Measurements from ENCODE around the gene ADORA2A. TPM values are rescaled to one million over a fixed set of nuclear protein-coding genes. Genes with fewer than 3 reads are reported as not detected.

ADORA2A gene
- total and polyA plus RNA-seq, 2 donors (not counting 1 experiment from before 2014, with no cell fraction given) = 0.78 to 1.5 TPM

- Histone ChIP-seq H3K36me3 (ENCODE audit: control insufficient read depth, insufficient read depth, low read length) (peaks cover 13% of the 10 kb centered on the region), H3K9ac (ENCODE audit: insufficient read depth, low read length) (no peak overlapping the region), H3K4me1 (ENCODE audit: control insufficient read depth, extremely low read depth, insufficient read depth, low read length) (peaks cover 8% of the 10 kb centered on the region), H3K4me3 (replicated peaks in 1 of 4; ENCODE audit: control extremely low read depth in 1 of 4, insufficient read depth in 1 of 4, low read depth in 3 of 4, low read length in 4 of 4) (no peak overlapping the region), H3K9me3 (ENCODE audit: control insufficient read depth, insufficient read depth, low read depth, low read length) (no peaks in the 10 kb centered on the region), H3K27me3 (ENCODE audit: control insufficient read depth, insufficient read depth, low read length) (no peaks in the 10 kb centered on the region), H4K20me1 (ENCODE audit: control insufficient read depth, extremely low read depth, insufficient read depth, low read length) (no peaks in the 10 kb centered on the region), H3K27ac (ENCODE audit: insufficient read depth, low read length) (no peak overlapping the region), H3K79me2 (ENCODE audit: control insufficient read depth, insufficient read depth, low read length) (no peaks in the 10 kb centered on the region), H3K4me2 (ENCODE audit: extremely low read depth, insufficient read depth, low read length) (no peak overlapping the region), H2AFZ (ENCODE audit: low read length) (no peak overlapping the region)
- no peak for DNase-seq (ENCODE audit: low read depth in 2 of 2)
- TF ChIP-seq EZH2 (IDR thresholded peaks at IDR 0.05; ENCODE audit: low read length, missing control alignments) (no peak), CTCF (conservative IDR thresholded peaks at IDR 0.05 in 1 of 2, IDR thresholded peaks at IDR 0.05 in 1 of 2; ENCODE audit: low read depth in 1 of 2, low read length in 2 of 2) (no peak)
Observed at GRCh38 chr22:24416611-24417010, 10.8 kb upstream of the ADORA2A start.

- H2AFZ ChIP-seq (ENCODE audit: low read length) = no peak overlapping the region
- no peak overlapping the region for H3K9ac ChIP-seq (ENCODE audit: insufficient read depth, low read length)
- no peaks in the 10 kb centered on the region for H3K79me2 ChIP-seq (ENCODE audit: control insufficient read depth, insufficient read depth, low read length)
- H3K4me3 ChIP-seq (replicated peaks in 1 of 4; ENCODE audit: control extremely low read depth in 1 of 4, insufficient read depth in 1 of 4, low read depth in 3 of 4, low read length in 4 of 4) = no peak overlapping the region
- H4K20me1 ChIP-seq (ENCODE audit: control insufficient read depth, extremely low read depth, insufficient read depth, low read length) = no peaks in the 10 kb centered on the region
- no peaks in the 10 kb centered on the region for H3K9me3 ChIP-seq (ENCODE audit: control insufficient read depth, insufficient read depth, low read depth, low read length)
- no peak for DNase-seq (ENCODE audit: low read depth in 2 of 2)
- TF ChIP-seq EZH2 (IDR thresholded peaks at IDR 0.05; ENCODE audit: low read length, missing control alignments) (no peak), CTCF (conservative IDR thresholded peaks at IDR 0.05 in 1 of 2, IDR thresholded peaks at IDR 0.05 in 1 of 2; ENCODE audit: low read depth in 1 of 2, low read length in 2 of 2) (no peak)
- peaks cover 8% of the 10 kb centered on the region for H3K4me1 ChIP-seq (ENCODE audit: control insufficient read depth, extremely low read depth, insufficient read depth, low read length)
- H3K27me3 ChIP-seq (ENCODE audit: control insufficient read depth, insufficient read depth, low read length) = no peaks in the 10 kb centered on the region
- peaks cover 12% of the 10 kb centered on the region for H3K36me3 ChIP-seq (ENCODE audit: control insufficient read depth, insufficient read depth, low read length)
- H3K4me2 ChIP-seq (ENCODE audit: extremely low read depth, insufficient read depth, low read length) = no peak overlapping the region
- H3K27ac ChIP-seq (ENCODE audit: insufficient read depth, low read length) = no peak overlapping the region
Observed at GRCh38 chr22:24417200-24417599, 10.2 kb upstream of the ADORA2A start.

- H3K9me3 ChIP-seq (ENCODE audit: control insufficient read depth, insufficient read depth, low read depth, low read length) = no peaks in the 10 kb centered on the region
- TF ChIP-seq EZH2 (IDR thresholded peaks at IDR 0.05; ENCODE audit: low read length, missing control alignments) (no peak), CTCF (conservative IDR thresholded peaks at IDR 0.05 in 1 of 2, IDR thresholded peaks at IDR 0.05 in 1 of 2; ENCODE audit: low read depth in 1 of 2, low read length in 2 of 2) (no peak)
- no peak for DNase-seq (ENCODE audit: low read depth in 2 of 2)
- H2AFZ ChIP-seq (ENCODE audit: low read length) = no peak overlapping the region
- H3K27ac ChIP-seq (ENCODE audit: insufficient read depth, low read length) = no peak overlapping the region
- no peak overlapping the region for H3K4me2 ChIP-seq (ENCODE audit: extremely low read depth, insufficient read depth, low read length)
- H3K79me2 ChIP-seq (ENCODE audit: control insufficient read depth, insufficient read depth, low read length) = no peaks in the 10 kb centered on the region
- H3K27me3 ChIP-seq (ENCODE audit: control insufficient read depth, insufficient read depth, low read length) = no peaks in the 10 kb centered on the region
- H4K20me1 ChIP-seq (ENCODE audit: control insufficient read depth, extremely low read depth, insufficient read depth, low read length) = no peaks in the 10 kb centered on the region
- H3K4me1 ChIP-seq (ENCODE audit: control insufficient read depth, extremely low read depth, insufficient read depth, low read length) = peaks cover 8% of the 10 kb centered on the region
- peaks cover 10% of the 10 kb centered on the region for H3K36me3 ChIP-seq (ENCODE audit: control insufficient read depth, insufficient read depth, low read length)
- H3K4me3 ChIP-seq (replicated peaks in 1 of 4; ENCODE audit: control extremely low read depth in 1 of 4, insufficient read depth in 1 of 4, low read depth in 3 of 4, low read length in 4 of 4) = no peak overlapping the region
- H3K9ac ChIP-seq (ENCODE audit: insufficient read depth, low read length) = no peak overlapping the region
Observed at GRCh38 chr22:24417901-24418641, 9.3 kb upstream of the ADORA2A start.

All from fibroblast of lung (primary cell).